ENCODE results near the gene PRKD1. TPM values are rescaled to one million over a fixed set of nuclear protein-coding genes. Genes with fewer than 3 reads are reported as not detected.

The PRKD1 gene
- total and polyA plus RNA-seq, 2 donors (not counting 1 experiment from before 2014, with no cell fraction given) = 0.03 to 4.3 TPM

- Histone ChIP-seq H3K36me3 (replicated peaks in 1 of 2; ENCODE audit: control extremely low read depth in 1 of 2, control insufficient read depth in 1 of 2, extremely low read depth in 1 of 2, insufficient read depth in 2 of 2, low read length in 1 of 2) (no peaks in the 10 kb centered on the region), H3K79me2 (ENCODE audit: control insufficient read depth, insufficient read depth, low read length) (no peaks in the 10 kb centered on the region), H3K27ac (ENCODE audit: low read length in 2 of 2) (no peak overlapping the region), H2AFZ (ENCODE audit: insufficient read depth, low read depth, low read length, poor library complexity, severe bottlenecking) (no peak overlapping the region), H3K27me3 (replicated peaks in 1 of 4; ENCODE audit: control extremely low read depth in 1 of 4, control insufficient read depth in 3 of 4, insufficient read depth in 4 of 4, low read length in 3 of 4) (no peaks in the 10 kb centered on the region), H3K4me1 (ENCODE audit: control insufficient read depth in 2 of 2, insufficient read depth in 2 of 2, low read length in 2 of 2) (no peaks in the 10 kb centered on the region), H3K9ac (ENCODE audit: low read length) (no peak overlapping the region), H3K4me3 (ENCODE audit: control extremely low read depth in 1 of 5, extremely low read depth in 1 of 5, insufficient read depth in 1 of 5, low read depth in 2 of 5, low read length in 4 of 5) (no peak overlapping the region), H4K20me1 (ENCODE audit: control insufficient read depth, insufficient read depth, low read length, poor library complexity, severe bottlenecking) (no peaks in the 10 kb centered on the region), H3K9me3 (ENCODE audit: control extremely low read depth in 1 of 3, control insufficient read depth in 2 of 3, insufficient read depth in 1 of 3, low read length in 2 of 3) (no peaks in the 10 kb centered on the region), H3K4me2 (replicated peaks; ENCODE audit: low read depth, low read length, poor library complexity, severe bottlenecking) (no peak overlapping the region)
- 71% methylated on average over 1 of the region's 3 CpGs for WGBS (ENCODE audit: insufficient coverage)
- Mint-ChIP-seq H3K27me3 (no peaks in the 10 kb centered on the region), H3K9me3 (ENCODE audit: insufficient read depth) (no peaks in the 10 kb centered on the region), H3K4me3 (no peak overlapping the region), H3K4me1 (peaks cover 11% of the 10 kb centered on the region), H3K27ac (no peak overlapping the region)
- POLR2A ChIA-PET = no interaction called here
- intact Hi-C loops (cut with micrococcal nuclease) = loop anchor here (10.0 kb wide), 1 partner anchor 345 kb away; the partner anchor contains the start of gene PRKD1
- DNase-seq (no peak), ATAC-seq (ENCODE audit: low read depth) (no peak)
- TF ChIP-seq EZH2 (IDR thresholded peaks at IDR 0.05; ENCODE audit: borderline replicate concordance, insufficient read depth, low read depth, low read length, poor library complexity, severe bottlenecking) = no peak
- CTCF ChIA-PET = no interaction called here
Observed at GRCh38 chr14:29579838-29580237, 347.8 kb downstream of the PRKD1 start.

DNA sequence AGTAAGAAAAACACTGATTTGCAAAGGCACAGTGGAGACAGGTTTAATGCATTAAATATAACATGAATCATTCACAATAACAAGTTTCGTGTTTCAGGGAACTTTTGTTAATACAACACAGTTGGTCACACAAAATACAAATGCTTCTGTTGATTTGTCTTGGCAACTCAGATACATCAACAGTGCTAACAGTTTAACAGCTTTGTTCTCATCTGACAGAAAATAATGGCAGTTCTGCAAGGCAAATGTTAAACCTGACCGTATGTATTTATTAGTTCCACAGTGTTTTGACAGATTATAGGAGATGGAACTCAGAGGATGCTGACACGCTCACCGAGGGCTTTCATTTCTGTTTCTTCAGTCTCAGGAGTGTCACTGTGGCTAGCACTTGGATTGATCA lies 350.7 kb downstream of the PRKD1 start:
- no peak overlapping the region for H3K27ac Mint-ChIP-seq
- CTCF ChIA-PET = no interaction called here
- TF ChIP-seq, protein P1, sequence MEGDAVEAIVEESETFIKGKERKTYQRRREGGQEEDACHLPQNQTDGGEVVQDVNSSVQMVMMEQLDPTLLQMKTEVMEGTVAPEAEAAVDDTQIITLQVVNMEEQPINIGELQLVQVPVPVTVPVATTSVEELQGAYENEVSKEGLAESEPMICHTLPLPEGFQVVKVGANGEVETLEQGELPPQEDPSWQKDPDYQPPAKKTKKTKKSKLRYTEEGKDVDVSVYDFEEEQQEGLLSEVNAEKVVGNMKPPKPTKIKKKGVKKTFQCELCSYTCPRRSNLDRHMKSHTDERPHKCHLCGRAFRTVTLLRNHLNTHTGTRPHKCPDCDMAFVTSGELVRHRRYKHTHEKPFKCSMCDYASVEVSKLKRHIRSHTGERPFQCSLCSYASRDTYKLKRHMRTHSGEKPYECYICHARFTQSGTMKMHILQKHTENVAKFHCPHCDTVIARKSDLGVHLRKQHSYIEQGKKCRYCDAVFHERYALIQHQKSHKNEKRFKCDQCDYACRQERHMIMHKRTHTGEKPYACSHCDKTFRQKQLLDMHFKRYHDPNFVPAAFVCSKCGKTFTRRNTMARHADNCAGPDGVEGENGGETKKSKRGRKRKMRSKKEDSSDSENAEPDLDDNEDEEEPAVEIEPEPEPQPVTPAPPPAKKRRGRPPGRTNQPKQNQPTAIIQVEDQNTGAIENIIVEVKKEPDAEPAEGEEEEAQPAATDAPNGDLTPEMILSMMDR (IDR thresholded peaks at IDR 0.05) = no peak
- TF ChIP-seq EZH2 (IDR thresholded peaks at IDR 0.05; ENCODE audit: borderline replicate concordance, insufficient read depth, low read depth, low read length, poor library complexity, severe bottlenecking) = no peak
- no peaks in the 10 kb centered on the region for H3K27me3 Mint-ChIP-seq
- H3K9me3 ChIP-seq (ENCODE audit: control extremely low read depth in 1 of 3, control insufficient read depth in 2 of 3, insufficient read depth in 1 of 3, low read length in 2 of 3) = peaks cover 0 to 2% (median 0%) of the 10 kb centered on the region in 3 donors
- H3K9ac ChIP-seq (ENCODE audit: low read length) = no peak overlapping the region
- H3K79me2 ChIP-seq (ENCODE audit: control insufficient read depth, insufficient read depth, low read length) = no peaks in the 10 kb centered on the region
- no peaks in the 10 kb centered on the region for H4K20me1 ChIP-seq (ENCODE audit: control insufficient read depth, insufficient read depth, low read length, poor library complexity, severe bottlenecking)
- no peak for DNase-seq
- H3K4me2 ChIP-seq (replicated peaks; ENCODE audit: low read depth, low read length, poor library complexity, severe bottlenecking) = no peak overlapping the region
- no peaks in the 10 kb centered on the region for H3K36me3 ChIP-seq (replicated peaks in 1 of 2; ENCODE audit: control extremely low read depth in 1 of 2, control insufficient read depth in 1 of 2, extremely low read depth in 1 of 2, insufficient read depth in 2 of 2, low read length in 1 of 2)
- H3K4me1 Mint-ChIP-seq = peaks cover 16% of the 10 kb centered on the region
- H3K9me3 Mint-ChIP-seq (ENCODE audit: insufficient read depth) = peaks cover 6% of the 10 kb centered on the region
- WGBS (ENCODE audit: insufficient coverage) = 93% methylated on average over 2 of the region's 4 CpGs
- no peak overlapping the region for H2AFZ ChIP-seq (ENCODE audit: insufficient read depth, low read depth, low read length, poor library complexity, severe bottlenecking)
- ATAC-seq (ENCODE audit: low read depth) = no peak
- intact Hi-C loops (cut with micrococcal nuclease) = loop anchor here (10.0 kb wide), 1 partner anchor 348 kb away; the partner anchor contains the start of gene PRKD1
- H3K4me1 ChIP-seq (ENCODE audit: control insufficient read depth in 2 of 2, insufficient read depth in 2 of 2, low read length in 2 of 2) = no peaks in the 10 kb centered on the region
- POLR2A ChIA-PET = no interaction called here
- no peak overlapping the region for H3K27ac ChIP-seq (ENCODE audit: low read length in 2 of 2)
- H3K27me3 ChIP-seq (replicated peaks in 1 of 4; ENCODE audit: control extremely low read depth in 1 of 4, control insufficient read depth in 3 of 4, insufficient read depth in 4 of 4, low read length in 3 of 4) = no peaks in the 10 kb centered on the region
- H3K4me3 ChIP-seq (ENCODE audit: control extremely low read depth in 1 of 5, extremely low read depth in 1 of 5, insufficient read depth in 1 of 5, low read depth in 2 of 5, low read length in 4 of 5) = no peak overlapping the region
- no peak overlapping the region for H3K4me3 Mint-ChIP-seq
